Erythroblast (primary cell): Measurements from ENCODE around the gene RNU2-63P.

Experiments used
- GATA1 ChIP-seq: IDR thresholded peaks from 2 replicates; pipeline ENCODE4 v1.6.1; 2011; ENCODE audit warnings: low read depth, mild to moderate bottlenecking, control low read depth, low read length, moderate library complexity
- POLR2A ChIP-seq: IDR thresholded peaks from 2 replicates; pipeline ENCODE4 v1.6.1; 2011; ENCODE audit warnings: mild to moderate bottlenecking, low read length

DNA sequence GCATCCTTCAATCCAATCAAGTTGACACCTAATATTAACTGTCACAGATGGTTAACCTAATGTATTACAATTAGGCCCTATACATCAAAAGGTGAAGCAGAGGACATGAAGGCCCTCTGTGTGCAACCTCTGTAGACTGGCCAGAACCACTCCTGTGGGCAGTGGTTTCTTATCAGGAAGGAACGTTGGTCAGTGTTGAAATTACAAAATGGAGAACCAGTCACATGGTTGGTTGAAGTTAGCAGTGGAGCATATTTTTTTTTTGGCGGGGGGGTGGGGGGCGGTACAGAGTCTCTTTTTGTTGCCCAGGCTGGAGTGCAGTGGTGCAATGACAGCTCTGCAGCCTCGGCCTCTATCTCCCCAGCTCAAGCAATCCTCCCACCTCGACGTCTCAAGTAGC is 19.8 kb downstream of the RNU2-63P start:
- TF ChIP-seq POLR2A = no peak
- no peak for TF ChIP-seq GATA1
